ENCODE results near the gene DGKI.

The DGKI gene

GRCh38 chr7:137345799-137346449, 500.9 kb downstream of the DGKI start:
- no peak for DNase-seq (ENCODE audit: low read depth in 2 of 2)

- DNase-seq (ENCODE audit: low read depth in 2 of 2): no peak
These were observed 503.4 kb downstream of the DGKI start, which contains the start of gene PTN for GRCh38 chr7:137343281-137343841. TSS of gene PTN (minus strand) at chr7:137343733. CDS start at chr7:137254973, 88,760 bp downstream.

GRCh38 chr7:137342828-137343261, 503.9 kb downstream of the DGKI start:
- DNase-seq (ENCODE audit: low read depth in 2 of 2): no peak

GRCh38 chr7:137342265-137342664, 504.5 kb downstream of the DGKI start:
- DNase-seq (ENCODE audit: low read depth in 2 of 2): no peak

GRCh38 chr7:137337902-137338301, 508.9 kb downstream of the DGKI start:
- DNase-seq (ENCODE audit: low read depth in 2 of 2): no peak

- DNase-seq (ENCODE audit: low read depth in 2 of 2): no peak
These were observed 511.0 kb downstream of the DGKI start for GRCh38 chr7:137335814-137336213.

- no peak for DNase-seq (ENCODE audit: low read depth in 2 of 2)
These were observed 515.4 kb downstream of the DGKI start for GRCh38 chr7:137331378-137331777.

All from stimulated activated CD8-positive, alpha-beta memory T cell treated with anti-CD3 and anti-CD28 coated beads, Interleukin-15, amount 100 ng/mL, for 48 hours (primary cell).